ENCODE measurements around the gene MYL2. TPM values are rescaled to one million over a fixed set of nuclear protein-coding genes. Genes with fewer than 3 reads are reported as not detected.

The MYL2 gene
- total RNA-seq (2021; fragmentation: NEBNext Ultra II Directional; extraction: Animal tissue kit (Norgen Biotek cat#: 25700)) = not detected
- long read RNA-seq = 0 reads

- no peak for DNase-seq
- Mint-ChIP-seq H3K4me3 (no peak within 1 kb of the TSS), H3K9me3 (no peaks in the 10 kb centered on the region), H3K27ac (no peak within 1 kb of the TSS), H3K27me3 (ENCODE audit: insufficient read depth) (peaks cover 23% of the 10 kb centered on the region), H3K4me1 (ENCODE audit: low read depth) (peaks cover 17% of the 10 kb centered on the region; the same call in 1 of the 2 replicates), H3K36me3 (ENCODE audit: low read depth) (no peaks in the 10 kb centered on the region)
- no peak for TF ChIP-seq CTCF (IDR thresholded peaks at IDR 0.05)
These were observed at the start of gene MYL2 for GRCh38 chr12:110920324-110920910. Gene MYL2, minus strand, starts transcription at chr12:110920579. Its CDS starts 50 bp downstream, at chr12:110920529.

- H3K4me3 Mint-ChIP-seq = no peak overlapping the region
- no peak overlapping the region for H3K27ac Mint-ChIP-seq
- peaks cover under 1% of the 10 kb centered on the region; the same call in 1 of the 2 replicates for H3K9me3 Mint-ChIP-seq
- peaks cover 19% of the 10 kb centered on the region for H3K27me3 Mint-ChIP-seq (ENCODE audit: insufficient read depth)
- DNase-seq = no peak
- no peak for TF ChIP-seq CTCF (IDR thresholded peaks at IDR 0.05)
- no peaks in the 10 kb centered on the region for H3K36me3 Mint-ChIP-seq (ENCODE audit: low read depth)
- no peaks in the 10 kb centered on the region for H3K4me1 Mint-ChIP-seq (ENCODE audit: low read depth)
These were observed 45.8 kb upstream of the MYL2 start for GRCh38 chr12:110966081-110966760.

GRCh38 chr12:110965574-110965973 lies 45.2 kb upstream of the MYL2 start:
- TF ChIP-seq CTCF (IDR thresholded peaks at IDR 0.05) = no peak
- no peaks in the 10 kb centered on the region for H3K4me1 Mint-ChIP-seq (ENCODE audit: low read depth)
- H3K36me3 Mint-ChIP-seq (ENCODE audit: low read depth) = no peaks in the 10 kb centered on the region
- peaks cover 19% of the 10 kb centered on the region for H3K27me3 Mint-ChIP-seq (ENCODE audit: insufficient read depth)
- H3K4me3 Mint-ChIP-seq = no peak overlapping the region
- H3K27ac Mint-ChIP-seq = no peak overlapping the region
- DNase-seq = no peak
- H3K9me3 Mint-ChIP-seq = no peaks in the 10 kb centered on the region; the same call in 1 of the 2 replicates

GRCh38 chr12:110960795-110961194 lies 40.4 kb upstream of the MYL2 start:
- Mint-ChIP-seq H3K27ac (no peak overlapping the region), H3K36me3 (ENCODE audit: low read depth) (no peaks in the 10 kb centered on the region), H3K4me3 (no peak overlapping the region), H3K9me3 (no peaks in the 10 kb centered on the region), H3K27me3 (ENCODE audit: insufficient read depth) (peaks cover 14% of the 10 kb centered on the region), H3K4me1 (ENCODE audit: low read depth) (no peaks in the 10 kb centered on the region)
- DNase-seq = no peak
- no peak for TF ChIP-seq CTCF (IDR thresholded peaks at IDR 0.05)

GRCh38 chr12:110957652-110958051 lies 37.3 kb upstream of the MYL2 start:
- H3K27me3 Mint-ChIP-seq (ENCODE audit: insufficient read depth) = peaks cover 12% of the 10 kb centered on the region

More at GRCh38 chr12:110957652-110958051, 37.3 kb upstream of the MYL2 start:
- no peaks in the 10 kb centered on the region for H3K9me3 Mint-ChIP-seq
- H3K36me3 Mint-ChIP-seq (ENCODE audit: low read depth) = no peaks in the 10 kb centered on the region
- no peaks in the 10 kb centered on the region for H3K4me1 Mint-ChIP-seq (ENCODE audit: low read depth)
- DNase-seq = no peak
- H3K4me3 Mint-ChIP-seq = no peak overlapping the region
- H3K27ac Mint-ChIP-seq = no peak overlapping the region
- TF ChIP-seq CTCF (IDR thresholded peaks at IDR 0.05) = no peak

Measured in HFFc6 (cell line).